K562 (cell line): ENCODE measurements around the gene RNF152.

Source experiments
- BRF1 ChIP-seq: IDR thresholded peaks from 3 replicates; pipeline ENCODE4 v1.6.1; 2011; ENCODE audit warnings: borderline replicate concordance, mild to moderate bottlenecking; ENCODE audit not compliant: insufficient read length; ENCODE audit errors: extremely low read depth
- RAD21 ChIP-seq, 2 experiments: fragments of 250-450 bp in 1 of 2; fragments of 450-650 bp in 1 of 2; sonication (Bioruptor Pico) in 1 of 2; formaldehyde crosslinking in 1 of 2; IDR thresholded peaks in 1 of 2; conservative IDR thresholded peaks in 1 of 2; 2 replicates each; pipeline versions ENCODE4 v1.4.0 to v1.8.0; 2020 to 2022; ENCODE audit warnings: mild to moderate bottlenecking in 2 of 2, moderate library complexity in 1 of 2

- no peak for TF ChIP-seq RAD21 (CRISPR knock-in tag; conservative IDR thresholded peaks at IDR 0.05 in 1 of 2, IDR thresholded peaks at IDR 0.05 in 1 of 2)
- no peak for TF ChIP-seq BRF1
Measured at GRCh38 chr18:61820882-61821281, 71.9 kb downstream of the RNF152 start.
